CD14-positive monocyte (primary cell): ENCODE data around the gene URB2. TPM values are rescaled to one million over a fixed set of nuclear protein-coding genes. Genes with fewer than 3 reads are reported as not detected.

Experiments
- DNase-seq, 3 donors: peaks; one replicate each; pipeline ENCODE4 v3.0.0-alpha.2; 2011 to 2022
- H2AFZ ChIP-seq: 2 replicates; pipeline ENCODE4 v1.6.0; 2012; ENCODE audit warnings: mild to moderate bottlenecking, low read depth, low read length, inconsistent platforms; ENCODE audit not compliant: insufficient read depth, poor library complexity, severe bottlenecking
- H3K27ac ChIP-seq, 2 donors: 1 replicate in 1 of 2; 2 replicates in 1 of 2; pipeline ENCODE4 v1.5.1; 2012 to 2013; ENCODE audit warnings: low read length in 2 of 2, control low read depth in 1 of 2, inconsistent platforms in 1 of 2, low read depth in 1 of 2, mild to moderate bottlenecking in 1 of 2
- H3K27me3 ChIP-seq, 2 donors: one replicate each; pipeline versions ENCODE4 v1.6.0 to v1.6.1; 2011 to 2013; ENCODE audit warnings: low read length in 2 of 2; ENCODE audit not compliant: control insufficient read depth in 2 of 2, insufficient read depth in 2 of 2
- H3K36me3 ChIP-seq, 2 donors: replicated peaks in 1 of 2; 1 replicate in 1 of 2; 2 replicates in 1 of 2; pipeline versions ENCODE4 v1.5.1 to v1.6.1; 2012 to 2013; ENCODE audit warnings: low read length in 2 of 2, control low read depth in 1 of 2, inconsistent platforms in 1 of 2, mild to moderate bottlenecking in 1 of 2; ENCODE audit not compliant: insufficient read depth in 2 of 2, control insufficient read depth in 1 of 2
- H3K4me1 ChIP-seq, 2 donors: 1 replicate in 1 of 2; 2 replicates in 1 of 2; pipeline versions ENCODE4 v1.5.1 to v1.6.1; 2012 to 2013; ENCODE audit warnings: low read length in 2 of 2, control low read depth in 1 of 2, inconsistent platforms in 1 of 2, mild to moderate bottlenecking in 1 of 2, moderate library complexity in 1 of 2; ENCODE audit not compliant: insufficient read depth in 2 of 2, control insufficient read depth in 1 of 2
- H3K4me2 ChIP-seq: replicated peaks from 2 replicates; pipeline ENCODE3; 2012; ENCODE audit warnings: low read length, moderate library complexity, mild to moderate bottlenecking; ENCODE audit not compliant: poor library complexity, severe bottlenecking; ENCODE audit errors: extremely low read depth
- H3K4me3 ChIP-seq, 3 experiments: fragments of 200-600 bp in 1 of 3; sonication (generic) in 1 of 3; replicated peaks in 1 of 3; 1 replicate in 2 of 3; 2 replicates in 1 of 3; pipeline ENCODE4 v1.5.1; 2011 to 2013; ENCODE audit warnings: low read length in 3 of 3, mild to moderate bottlenecking in 3 of 3, control low read depth in 2 of 3, low read depth in 2 of 3, inconsistent platforms in 1 of 3, moderate library complexity in 1 of 3
- H3K79me2 ChIP-seq: 2 replicates; pipeline ENCODE4 v1.6.0; 2012; ENCODE audit warnings: mild to moderate bottlenecking, control low read depth, inconsistent platforms, low read length, moderate library complexity; ENCODE audit not compliant: insufficient read depth
- H3K9ac ChIP-seq: 2 replicates; pipeline ENCODE4 v1.6.0; 2017; ENCODE audit warnings: low read length, mild to moderate bottlenecking; ENCODE audit not compliant: insufficient read depth, poor library complexity, severe bottlenecking
- H3K9me3 ChIP-seq, 2 donors: replicated peaks in 1 of 2; 1 replicate in 1 of 2; 2 replicates in 1 of 2; pipeline versions ENCODE4 v1.5.1 to v1.6.1; 2012 to 2013; ENCODE audit warnings: low read length in 2 of 2, control low read depth in 1 of 2; ENCODE audit not compliant: control insufficient read depth in 1 of 2, insufficient read depth in 1 of 2
- H4K20me1 ChIP-seq: 2 replicates; pipeline ENCODE4 v1.6.0; 2012; ENCODE audit warnings: mild to moderate bottlenecking, low read length, control low read depth, moderate library complexity; ENCODE audit not compliant: insufficient read depth
- H3K27ac Mint-ChIP-seq, 7 donors: one replicate each; pipeline ENCODE4 v1.8.0; 2020; ENCODE audit warnings: mild to moderate bottlenecking in 7 of 7, mixed read lengths in 7 of 7, moderate library complexity in 6 of 7, inconsistent platforms in 2 of 7
- H3K27me3 Mint-ChIP-seq, 3 donors: one replicate each; pipeline ENCODE4 v1.8.0; 2021 to 2022; ENCODE audit warnings: low read depth in 3 of 3, mild to moderate bottlenecking in 3 of 3, mixed read lengths in 3 of 3, moderate library complexity in 3 of 3, inconsistent platforms in 1 of 3
- H3K36me3 Mint-ChIP-seq, 2 donors: one replicate each; pipeline ENCODE4 v1.8.0; 2020; ENCODE audit warnings: mixed read lengths in 2 of 2, inconsistent platforms in 1 of 2, mild to moderate bottlenecking in 1 of 2
- H3K4me1 Mint-ChIP-seq: one replicate; pipeline ENCODE4 v1.8.0; 2020; ENCODE audit warnings: mild to moderate bottlenecking, mixed read lengths
- H3K4me3 Mint-ChIP-seq, 2 donors: one replicate each; pipeline ENCODE4 v1.8.0; 2020; ENCODE audit warnings: mild to moderate bottlenecking in 2 of 2, mixed read lengths in 2 of 2, moderate library complexity in 1 of 2
- H3K9me3 Mint-ChIP-seq, 7 donors: one replicate each; pipeline ENCODE4 v1.8.0; 2020 to 2022; ENCODE audit warnings: mixed read lengths in 7 of 7, mild to moderate bottlenecking in 6 of 7, moderate library complexity in 6 of 7, inconsistent platforms in 2 of 7
- CTCF ChIP-seq: fragments of 200-600 bp; IDR thresholded peaks from one replicate; pipeline ENCODE4 v1.8.0; 2022; ENCODE audit warnings: antibody characterized with exemption, mild to moderate bottlenecking
- WGBS: methylation state at CpG from one replicate; pipeline ENCODE4 v1.1.5; 2013; ENCODE audit warnings: missing lambda C conversion rate; ENCODE audit not compliant: insufficient coverage; 5-methylcytosine and 5-hydroxymethylcytosine counted together
- intact Hi-C, 2 donors: fragments of 100-400 bp; cut with micrococcal nuclease; formaldehyde crosslinking; loops; one replicate each; pipeline versions ENCODE4 v1.15.0 to v1.15.1; 2023
- polyA plus RNA-seq, 3 donors: library from polyadenylated mRNA; depleted of rRNA in 1 of 3; unstranded in 2 of 3; stranded (reverse) in 1 of 3; fragments of 300-500 nt in 2 of 3; fragments of >200 nt in 1 of 3; fragmentation: Illumina TruSeq in 2 of 3; gene quantifications; 1 replicate in 2 of 3; 2 replicates in 1 of 3; pipeline ENCODE4 v1.2.3, GENCODE V29; 2012 to 2021

Gene URB2
- polyA plus RNA-seq, 3 donors: 0.79 to 2.8 (median 1.5) TPM

- Histone ChIP-seq H3K4me2 (no peak overlapping the region), H4K20me1 (no peaks in the 10 kb centered on the region), H3K4me1 (no peaks in the 10 kb centered on the region), H3K9ac (no peak overlapping the region), H2AFZ (no peak overlapping the region), H3K36me3 (peaks cover 48 to 92% of the 10 kb centered on the region in 2 donors), H3K79me2 (no peaks in the 10 kb centered on the region), H3K4me3 (no peak overlapping the region), H3K27me3 (no peaks in the 10 kb centered on the region), H3K27ac (no peak overlapping the region), H3K9me3 (no peaks in the 10 kb centered on the region)
- no peak for TF ChIP-seq CTCF
- H3K9me3 Mint-ChIP-seq: no peaks in the 10 kb centered on the region
- peaks cover 67 to 70% of the 10 kb centered on the region in 2 donors for H3K36me3 Mint-ChIP-seq
- no peak overlapping the region for H3K27ac Mint-ChIP-seq
- no peak overlapping the region for H3K4me3 Mint-ChIP-seq
- intact Hi-C loops: no loop called here
- no peak for DNase-seq
- WGBS: 100% methylated on average over 2 of the region's 5 CpGs
- peaks cover 0 to 3% (median 0%) of the 10 kb centered on the region in 3 donors for H3K27me3 Mint-ChIP-seq
- no peaks in the 10 kb centered on the region for H3K4me1 Mint-ChIP-seq
Observed at GRCh38 chr1:229655781-229656180, 29.7 kb downstream of the URB2 start.

GRCh38 chr1:229657993-229658755 lies 32.1 kb downstream of the URB2 start:
- H3K4me1 ChIP-seq: no peaks in the 10 kb centered on the region
- H3K9ac ChIP-seq: no peak overlapping the region
- no peak for TF ChIP-seq CTCF
- 100% methylated on average over 1 of the region's 2 CpGs for WGBS
- Mint-ChIP-seq H3K36me3 (peaks cover 62 to 66% of the 10 kb centered on the region in 2 donors), H3K9me3 (no peaks in the 10 kb centered on the region), H3K4me3 (no peak overlapping the region), H3K27me3 (peaks cover 0 to 3% (median 0%) of the 10 kb centered on the region in 3 donors), H3K4me1 (peaks cover 2% of the 10 kb centered on the region), H3K27ac (no peak overlapping the region)
- no peak overlapping the region for H3K27ac ChIP-seq
- no peak for DNase-seq
- intact Hi-C loops: no loop called here
- no peaks in the 10 kb centered on the region for H3K9me3 ChIP-seq
- no peaks in the 10 kb centered on the region for H3K27me3 ChIP-seq
- no peaks in the 10 kb centered on the region for H4K20me1 ChIP-seq
- H2AFZ ChIP-seq: no peak overlapping the region
- H3K4me2 ChIP-seq: no peak overlapping the region
- H3K36me3 ChIP-seq: peaks cover 28 to 68% of the 10 kb centered on the region in 2 donors
- no peaks in the 10 kb centered on the region for H3K79me2 ChIP-seq
- no peak overlapping the region for H3K4me3 ChIP-seq
